B cell (primary cell): ENCODE data around the gene ZNF366. TPM values are rescaled to one million over a fixed set of nuclear protein-coding genes. Genes with fewer than 3 reads are reported as not detected.

Experiments
- ATAC-seq: fragments of 200-7000 bp; cut with Tn5 transposase; one replicate; pipeline ENCODE4 v1.10.0; 2021; ENCODE audit warnings: low read depth, mild to moderate bottlenecking, moderate number of reproducible peaks, moderate library complexity
- CTCF ChIA-PET: fragments of 350-600 bp; sonication (Branson Sonifier 250); formaldehyde crosslinking; loops from one replicate; lab custom pipeline; 2021; ENCODE audit warnings: antibody characterized with exemption, inconsistent platforms; lab: Charles Lee
- POLR2A ChIA-PET: fragments of 350-600 bp; sonication (Branson Sonifier 250); formaldehyde crosslinking; loops from one replicate; lab custom pipeline; 2021; ENCODE audit warnings: antibody characterized with exemption; lab: Charles Lee
- DNase-seq: peaks from one replicate; pipeline ENCODE4 v3.0.0; 2013
- H2AFZ ChIP-seq: 2 replicates; pipeline ENCODE4 v1.6.1; 2012; ENCODE audit warnings: mild to moderate bottlenecking, low read depth, low read length; ENCODE audit not compliant: insufficient read depth, poor library complexity, severe bottlenecking
- H3K27ac ChIP-seq, 2 donors: 1 replicate in 1 of 2; 2 replicates in 1 of 2; pipeline ENCODE4 v1.5.1; 2012 to 2013; ENCODE audit warnings: low read length in 2 of 2, mild to moderate bottlenecking in 2 of 2, moderate library complexity in 1 of 2
- H3K27me3 ChIP-seq, 4 experiments: fragments of 200-600 bp in 1 of 4; sonication (generic) in 1 of 4; replicated peaks in 1 of 4; 1 replicate in 2 of 4; 2 replicates in 2 of 4; pipeline versions ENCODE4 v1.6.1 to v1.7.0; 2013 to 2016; ENCODE audit warnings: low read length in 3 of 4, mild to moderate bottlenecking in 2 of 4, mixed read lengths in 1 of 4, moderate library complexity in 1 of 4; ENCODE audit not compliant: insufficient read depth in 4 of 4, control insufficient read depth in 3 of 4; ENCODE audit errors: control extremely low read depth in 1 of 4
- H3K36me3 ChIP-seq, 2 experiments: replicated peaks in 1 of 2; 1 replicate in 1 of 2; 2 replicates in 1 of 2; pipeline versions ENCODE4 v1.6.1 to v1.7.1; 2013; ENCODE audit warnings: low read length in 1 of 2; ENCODE audit not compliant: insufficient read depth in 2 of 2, control insufficient read depth in 1 of 2; ENCODE audit errors: control extremely low read depth in 1 of 2, extremely low read depth in 1 of 2
- H3K4me1 ChIP-seq, 2 donors: fragments of 200-600 bp in 1 of 2; sonication (generic) in 1 of 2; 1 replicate in 1 of 2; 2 replicates in 1 of 2; pipeline versions ENCODE4 v1.5.1 to v1.6.1; 2013 to 2017; ENCODE audit warnings: low read length in 2 of 2; ENCODE audit not compliant: control insufficient read depth in 2 of 2, insufficient read depth in 2 of 2
- H3K4me2 ChIP-seq: replicated peaks from 2 replicates; pipeline ENCODE3; 2012; ENCODE audit warnings: mild to moderate bottlenecking, low read depth, low read length; ENCODE audit not compliant: poor library complexity, severe bottlenecking
- H3K4me3 ChIP-seq, 5 experiments: fragments of 200-600 bp in 1 of 5; sonication (generic) in 1 of 5; 1 replicate in 3 of 5; 2 replicates in 2 of 5; pipeline versions ENCODE4 v1.5.1 to v1.7.0; 2011 to 2016; ENCODE audit warnings: low read length in 4 of 5, mild to moderate bottlenecking in 4 of 5, low read depth in 2 of 5, control low read depth in 1 of 5, moderate library complexity in 1 of 5; ENCODE audit not compliant: insufficient read depth in 1 of 5; ENCODE audit errors: control extremely low read depth in 1 of 5, extremely low read depth in 1 of 5
- H3K79me2 ChIP-seq: fragments of 200-600 bp; sonication (generic); one replicate; pipeline ENCODE4 v1.6.0; 2016; ENCODE audit warnings: low read length; ENCODE audit not compliant: control insufficient read depth, insufficient read depth
- H3K9ac ChIP-seq: fragments of 200-600 bp; sonication (generic); 2 replicates; pipeline ENCODE4 v1.6.1; 2017; ENCODE audit warnings: mild to moderate bottlenecking, low read length, moderate library complexity
- H3K9me3 ChIP-seq, 3 donors: one replicate each; pipeline versions ENCODE4 v1.6.1 to v1.7.1; 2013; ENCODE audit warnings: low read length in 2 of 3; ENCODE audit not compliant: control insufficient read depth in 2 of 3, insufficient read depth in 1 of 3; ENCODE audit errors: control extremely low read depth in 1 of 3
- H4K20me1 ChIP-seq: 2 replicates; pipeline ENCODE4 v1.6.0; 2012; ENCODE audit warnings: mild to moderate bottlenecking, low read length; ENCODE audit not compliant: insufficient read depth, control insufficient read depth, poor library complexity, severe bottlenecking
- H3K27ac Mint-ChIP-seq: one replicate; pipeline ENCODE4 v1.8.0; 2021; ENCODE audit warnings: mixed read lengths
- H3K27me3 Mint-ChIP-seq: one replicate; pipeline ENCODE4 v1.8.0; 2021; ENCODE audit warnings: mixed read lengths
- H3K4me1 Mint-ChIP-seq: one replicate; pipeline ENCODE4 v1.8.0; 2021; ENCODE audit warnings: mixed read lengths
- H3K4me3 Mint-ChIP-seq: one replicate; pipeline ENCODE4 v1.8.0; 2021; ENCODE audit warnings: mixed read lengths
- H3K9me3 Mint-ChIP-seq: one replicate; pipeline ENCODE4 v1.8.0; 2022; ENCODE audit warnings: mixed read lengths; ENCODE audit not compliant: insufficient read depth
- CTCF ChIP-seq: fragments of 200-600 bp; IDR thresholded peaks from one replicate; pipeline ENCODE4 v1.8.0; 2022; ENCODE audit warnings: antibody characterized with exemption, mild to moderate bottlenecking
- EZH2 ChIP-seq: IDR thresholded peaks from 2 replicates; pipeline ENCODE4 v1.6.1; 2012; ENCODE audit warnings: borderline replicate concordance, low read depth, mild to moderate bottlenecking, moderate library complexity, low read length; ENCODE audit not compliant: insufficient read depth, poor library complexity, severe bottlenecking
- WGBS: methylation state at CpG from one replicate; pipeline ENCODE4 v1.1.5; 2013; ENCODE audit warnings: missing lambda C conversion rate; ENCODE audit not compliant: insufficient coverage; 5-methylcytosine and 5-hydroxymethylcytosine counted together
- intact Hi-C: fragments of 100-400 bp; cut with micrococcal nuclease; formaldehyde crosslinking; loops from one replicate; pipeline ENCODE4 v1.10.0; 2022
- polyA plus RNA-seq: library from polyadenylated mRNA; depleted of rRNA; stranded (reverse); fragments of >200 nt; gene quantifications from 2 replicates; pipeline ENCODE4 v1.2.3, GENCODE V29; 2012
- total RNA-seq, 2 donors: library from RNA; stranded (reverse); fragments of 120-200 nt in 1 of 2; gene quantifications; 1 replicate in 1 of 2; 2 replicates in 1 of 2; pipeline versions ENCODE4 v1.2.3 to v1.2.4, GENCODE V29; 2013 to 2022

ZNF366 gene
- total and polyA plus RNA-seq, 2 donors (not counting 1 experiment from before 2014, with no cell fraction given): 0.03 TPM; not detected in 1

GRCh38 chr5:72394688-72395087 is 112.5 kb downstream of the ZNF366 start:
- TF ChIP-seq CTCF (peak; percentile 13), EZH2 (no peak)
- no peak overlapping the region for H3K27ac Mint-ChIP-seq
- no peak overlapping the region for H3K4me2 ChIP-seq
- H3K79me2 ChIP-seq: no peaks in the 10 kb centered on the region
- no peak overlapping the region for H3K4me3 ChIP-seq
- H3K9me3 Mint-ChIP-seq: no peaks in the 10 kb centered on the region
- no peaks in the 10 kb centered on the region for H3K4me1 Mint-ChIP-seq
- H3K9me3 ChIP-seq: no peaks in the 10 kb centered on the region
- peak; percentile 16 for DNase-seq
- H2AFZ ChIP-seq: no peak overlapping the region
- no peak for ATAC-seq
- peaks cover 9% of the 10 kb centered on the region for H3K27me3 Mint-ChIP-seq
- no peak overlapping the region for H3K9ac ChIP-seq
- no peak overlapping the region for H3K4me3 Mint-ChIP-seq
- no peaks in the 10 kb centered on the region for H3K4me1 ChIP-seq
- CTCF ChIA-PET: no interaction called here
- POLR2A ChIA-PET: no interaction called here
- intact Hi-C loops: no loop called here
- no CpG with 5 or more reads among the region's 2 CpGs for WGBS
- no peaks in the 10 kb centered on the region for H4K20me1 ChIP-seq
- no peaks in the 10 kb centered on the region for H3K36me3 ChIP-seq
- H3K27ac ChIP-seq: no peak overlapping the region
- H3K27me3 ChIP-seq: peaks cover 0 to 4% (median 0%) of the 10 kb centered on the region in 4 experiments

- Histone ChIP-seq H3K4me1 (no peaks in the 10 kb centered on the region), H3K4me3 (no peak overlapping the region), H4K20me1 (no peaks in the 10 kb centered on the region), H3K27ac (no peak overlapping the region), H3K79me2 (no peaks in the 10 kb centered on the region), H3K27me3 (peaks cover 0 to 4% (median 1%) of the 10 kb centered on the region in 4 experiments), H2AFZ (no peak overlapping the region), H3K9ac (no peak overlapping the region), H3K36me3 (no peaks in the 10 kb centered on the region), H3K9me3 (no peaks in the 10 kb centered on the region), H3K4me2 (no peak overlapping the region)
- ChIA-PET POLR2A (no interaction called here), CTCF (no interaction called here)
- H3K9me3 Mint-ChIP-seq: no peaks in the 10 kb centered on the region
- DNase-seq (no peak), ATAC-seq (no peak)
- H3K27ac Mint-ChIP-seq: no peak overlapping the region
- intact Hi-C loops: no loop called here
- H3K4me1 Mint-ChIP-seq: no peaks in the 10 kb centered on the region
- TF ChIP-seq CTCF (no peak), EZH2 (no peak)
- peaks cover 14% of the 10 kb centered on the region for H3K27me3 Mint-ChIP-seq
- no peak overlapping the region for H3K4me3 Mint-ChIP-seq
Observed at GRCh38 chr5:72393052-72393451, 114.2 kb downstream of the ZNF366 start.

Other genes with a start within 250 kb of the ZNF366 start
- gene MRPS27, start 187.2 kb downstream of the ZNF366 start, total RNA-seq: 52.8 and 58.3 TPM in 2 replicates
- gene MRPS27, start 187.2 kb downstream of the ZNF366 start, polyA plus RNA-seq: 33.4 and 33.6 TPM in 2 replicates
- gene PTCD2, start 187.0 kb downstream of the ZNF366 start, total RNA-seq: 10.1 and 10.5 TPM in 2 replicates
- gene PTCD2, start 187.0 kb downstream of the ZNF366 start, polyA plus RNA-seq: 3.3 and 3.7 TPM in 2 replicates